Lower leg skin (tissue), 3 donors: ENCODE data around the gene FLNB.

ENCODE experiments used
- CTCF ChIP-seq, 3 donors: fragments of 450-650 bp; IDR thresholded peaks; one replicate each; pipeline ENCODE4 v1.5.1; 2016; ENCODE audit warnings: antibody characterized with exemption in 3 of 3, mild to moderate bottlenecking in 3 of 3, moderate library complexity in 2 of 3
- POLR2A ChIP-seq, 2 donors: fragments of 450-650 bp; IDR thresholded peaks; one replicate each; pipeline ENCODE4 v1.6.1; 2016 to 2017; ENCODE audit warnings: antibody characterized with exemption in 2 of 2, mild to moderate bottlenecking in 1 of 2, moderate library complexity in 1 of 2

- TF ChIP-seq CTCF (IDR thresholded peaks at IDR 0.05), result no peak
- TF ChIP-seq POLR2A (IDR thresholded peaks at IDR 0.05), result no peak
These were observed 33.7 kb downstream of the FLNB start for GRCh38 chr3:58041826-58042324.
